Stromal cell of bone marrow (primary cell): ENCODE data around the gene RSRC1.
A peak's percentile ranks its signal among the peaks of the same experiment; 100 is the strongest.
"Not testable (repeated sequence)": the region's sequence is repeated elsewhere in the genome, so short reads cannot be mapped to it uniquely, and the experiment has no call there.

Experiments
- DNase-seq: peaks from one replicate; pipeline ENCODE4 v3.0.0-alpha.2; 2012; ENCODE audit warnings: low read depth

RSRC1 gene

GRCh38 chr3:158531334-158531733 lies 421.4 kb downstream of the RSRC1 start:
- no peak for DNase-seq

- peak; percentile 44 for DNase-seq
Observed at GRCh38 chr3:158532099-158532734, 422.3 kb downstream of the RSRC1 start.

GRCh38 chr3:158535918-158536317 lies 426.0 kb downstream of the RSRC1 start:
- no peak for DNase-seq

GRCh38 chr3:158539414-158540014 lies 429.6 kb downstream of the RSRC1 start:
- DNase-seq, result peak; percentile 21

GRCh38 chr3:158540066-158540465 lies 430.2 kb downstream of the RSRC1 start:
- no peak for DNase-seq

- DNase-seq, result no peak
Observed at GRCh38 chr3:158548691-158549090, 438.8 kb downstream of the RSRC1 start.

- not testable (repeated sequence) for DNase-seq
Observed at GRCh38 chr3:158549938-158550337, 440.0 kb downstream of the RSRC1 start.

GRCh38 chr3:158552124-158552523 lies 442.2 kb downstream of the RSRC1 start:
- no peak for DNase-seq

- no peak for DNase-seq
Observed at GRCh38 chr3:158559504-158559903, 449.6 kb downstream of the RSRC1 start.

- DNase-seq, result no peak
Observed at GRCh38 chr3:158560979-158561378, 451.1 kb downstream of the RSRC1 start.

- no peak for DNase-seq
Observed at GRCh38 chr3:158562674-158563073, 452.8 kb downstream of the RSRC1 start.

- no peak for DNase-seq
Observed at GRCh38 chr3:158563076-158563475, 453.2 kb downstream of the RSRC1 start.

- no peak for DNase-seq
Observed at GRCh38 chr3:158565076-158565475, 455.2 kb downstream of the RSRC1 start.

GRCh38 chr3:158568784-158569183 lies 458.9 kb downstream of the RSRC1 start:
- no peak for DNase-seq

- no peak for DNase-seq
Observed at GRCh38 chr3:158569794-158570193, 459.9 kb downstream of the RSRC1 start.

- DNase-seq, result peak; percentile 92
Observed at GRCh38 chr3:158570999-158571702, 461.3 kb downstream of the RSRC1 start, which contains the start of gene MLF1. TSS of gene MLF1 (plus strand) at chr3:158571194. CDS start at chr3:158571301, 107 bp downstream.

- no peak for DNase-seq
Observed at GRCh38 chr3:158571969-158572765, 462.3 kb downstream of the RSRC1 start.

GRCh38 chr3:158572766-158573060 lies 462.8 kb downstream of the RSRC1 start:
- DNase-seq, result no peak

GRCh38 chr3:158573714-158574113 lies 463.8 kb downstream of the RSRC1 start:
- no peak for DNase-seq

- no peak for DNase-seq
Observed at GRCh38 chr3:158574646-158575045, 464.8 kb downstream of the RSRC1 start.

GRCh38 chr3:158590223-158590622 lies 480.3 kb downstream of the RSRC1 start:
- DNase-seq, result no peak
